B cell (primary cell): ENCODE data around the gene TUBA4A. TPM values are rescaled to one million over a fixed set of nuclear protein-coding genes. Genes with fewer than 3 reads are reported as not detected.
"Not testable (repeated sequence)": the region's sequence is repeated elsewhere in the genome, so short reads cannot be mapped to it uniquely, and the experiment has no call there.

Experiments used
- ATAC-seq: fragments of 200-7000 bp; cut with Tn5 transposase; one replicate; pipeline ENCODE4 v1.10.0; 2021; ENCODE audit warnings: low read depth, mild to moderate bottlenecking, moderate number of reproducible peaks, moderate library complexity
- CTCF ChIA-PET: fragments of 350-600 bp; sonication (Branson Sonifier 250); formaldehyde crosslinking; loops from one replicate; lab custom pipeline; 2021; ENCODE audit warnings: antibody characterized with exemption, inconsistent platforms; lab: Charles Lee
- POLR2A ChIA-PET: fragments of 350-600 bp; sonication (Branson Sonifier 250); formaldehyde crosslinking; loops from one replicate; lab custom pipeline; 2021; ENCODE audit warnings: antibody characterized with exemption; lab: Charles Lee
- DNase-seq: peaks from one replicate; pipeline ENCODE4 v3.0.0; 2013
- H2AFZ ChIP-seq: 2 replicates; pipeline ENCODE4 v1.6.1; 2012; ENCODE audit warnings: mild to moderate bottlenecking, low read depth, low read length; ENCODE audit not compliant: insufficient read depth, poor library complexity, severe bottlenecking
- H3K27ac ChIP-seq, 2 donors: 1 replicate in 1 of 2; 2 replicates in 1 of 2; pipeline ENCODE4 v1.5.1; 2012 to 2013; ENCODE audit warnings: low read length in 2 of 2, mild to moderate bottlenecking in 2 of 2, moderate library complexity in 1 of 2
- H3K27me3 ChIP-seq, 4 experiments: fragments of 200-600 bp in 1 of 4; sonication (generic) in 1 of 4; replicated peaks in 1 of 4; 1 replicate in 2 of 4; 2 replicates in 2 of 4; pipeline versions ENCODE4 v1.6.1 to v1.7.0; 2013 to 2016; ENCODE audit warnings: low read length in 3 of 4, mild to moderate bottlenecking in 2 of 4, mixed read lengths in 1 of 4, moderate library complexity in 1 of 4; ENCODE audit not compliant: insufficient read depth in 4 of 4, control insufficient read depth in 3 of 4; ENCODE audit errors: control extremely low read depth in 1 of 4
- H3K36me3 ChIP-seq, 2 experiments: replicated peaks in 1 of 2; 1 replicate in 1 of 2; 2 replicates in 1 of 2; pipeline versions ENCODE4 v1.6.1 to v1.7.1; 2013; ENCODE audit warnings: low read length in 1 of 2; ENCODE audit not compliant: insufficient read depth in 2 of 2, control insufficient read depth in 1 of 2; ENCODE audit errors: control extremely low read depth in 1 of 2, extremely low read depth in 1 of 2
- H3K4me1 ChIP-seq, 2 donors: fragments of 200-600 bp in 1 of 2; sonication (generic) in 1 of 2; 1 replicate in 1 of 2; 2 replicates in 1 of 2; pipeline versions ENCODE4 v1.5.1 to v1.6.1; 2013 to 2017; ENCODE audit warnings: low read length in 2 of 2; ENCODE audit not compliant: control insufficient read depth in 2 of 2, insufficient read depth in 2 of 2
- H3K4me2 ChIP-seq: replicated peaks from 2 replicates; pipeline ENCODE3; 2012; ENCODE audit warnings: mild to moderate bottlenecking, low read depth, low read length; ENCODE audit not compliant: poor library complexity, severe bottlenecking
- H3K4me3 ChIP-seq, 5 experiments: fragments of 200-600 bp in 1 of 5; sonication (generic) in 1 of 5; 1 replicate in 3 of 5; 2 replicates in 2 of 5; pipeline versions ENCODE4 v1.5.1 to v1.7.0; 2011 to 2016; ENCODE audit warnings: low read length in 4 of 5, mild to moderate bottlenecking in 4 of 5, low read depth in 2 of 5, control low read depth in 1 of 5, moderate library complexity in 1 of 5; ENCODE audit not compliant: insufficient read depth in 1 of 5; ENCODE audit errors: control extremely low read depth in 1 of 5, extremely low read depth in 1 of 5
- H3K79me2 ChIP-seq: fragments of 200-600 bp; sonication (generic); one replicate; pipeline ENCODE4 v1.6.0; 2016; ENCODE audit warnings: low read length; ENCODE audit not compliant: control insufficient read depth, insufficient read depth
- H3K9ac ChIP-seq: fragments of 200-600 bp; sonication (generic); 2 replicates; pipeline ENCODE4 v1.6.1; 2017; ENCODE audit warnings: mild to moderate bottlenecking, low read length, moderate library complexity
- H3K9me3 ChIP-seq, 3 donors: one replicate each; pipeline versions ENCODE4 v1.6.1 to v1.7.1; 2013; ENCODE audit warnings: low read length in 2 of 3; ENCODE audit not compliant: control insufficient read depth in 2 of 3, insufficient read depth in 1 of 3; ENCODE audit errors: control extremely low read depth in 1 of 3
- H4K20me1 ChIP-seq: 2 replicates; pipeline ENCODE4 v1.6.0; 2012; ENCODE audit warnings: mild to moderate bottlenecking, low read length; ENCODE audit not compliant: insufficient read depth, control insufficient read depth, poor library complexity, severe bottlenecking
- H3K27ac Mint-ChIP-seq: one replicate; pipeline ENCODE4 v1.8.0; 2021; ENCODE audit warnings: mixed read lengths
- H3K27me3 Mint-ChIP-seq: one replicate; pipeline ENCODE4 v1.8.0; 2021; ENCODE audit warnings: mixed read lengths
- H3K4me1 Mint-ChIP-seq: one replicate; pipeline ENCODE4 v1.8.0; 2021; ENCODE audit warnings: mixed read lengths
- H3K4me3 Mint-ChIP-seq: one replicate; pipeline ENCODE4 v1.8.0; 2021; ENCODE audit warnings: mixed read lengths
- H3K9me3 Mint-ChIP-seq: one replicate; pipeline ENCODE4 v1.8.0; 2022; ENCODE audit warnings: mixed read lengths; ENCODE audit not compliant: insufficient read depth
- CTCF ChIP-seq: fragments of 200-600 bp; IDR thresholded peaks from one replicate; pipeline ENCODE4 v1.8.0; 2022; ENCODE audit warnings: antibody characterized with exemption, mild to moderate bottlenecking
- EZH2 ChIP-seq: IDR thresholded peaks from 2 replicates; pipeline ENCODE4 v1.6.1; 2012; ENCODE audit warnings: borderline replicate concordance, low read depth, mild to moderate bottlenecking, moderate library complexity, low read length; ENCODE audit not compliant: insufficient read depth, poor library complexity, severe bottlenecking
- WGBS: methylation state at CpG from one replicate; pipeline ENCODE4 v1.1.5; 2013; ENCODE audit warnings: missing lambda C conversion rate; ENCODE audit not compliant: insufficient coverage; 5-methylcytosine and 5-hydroxymethylcytosine counted together
- intact Hi-C: fragments of 100-400 bp; cut with micrococcal nuclease; formaldehyde crosslinking; loops from one replicate; pipeline ENCODE4 v1.10.0; 2022
- polyA plus RNA-seq: library from polyadenylated mRNA; depleted of rRNA; stranded (reverse); fragments of >200 nt; gene quantifications from 2 replicates; pipeline ENCODE4 v1.2.3, GENCODE V29; 2012
- total RNA-seq, 2 donors: library from RNA; stranded (reverse); fragments of 120-200 nt in 1 of 2; gene quantifications; 1 replicate in 1 of 2; 2 replicates in 1 of 2; pipeline versions ENCODE4 v1.2.3 to v1.2.4, GENCODE V29; 2013 to 2022

TUBA4A gene
- total and polyA plus RNA-seq, 2 donors (not counting 1 experiment from before 2014, with no cell fraction given): 196 to 338 TPM

- no peaks in the 10 kb centered on the region for H3K4me1 Mint-ChIP-seq
- intact Hi-C loops: no loop called here
- DNase-seq (no peak), ATAC-seq (no peak)
- Histone ChIP-seq H3K4me1 (no peaks in the 10 kb centered on the region), H3K79me2 (no peaks in the 10 kb centered on the region), H3K4me2 (no peak overlapping the region), H3K9me3 (no peaks in the 10 kb centered on the region), H3K36me3 (no peaks in the 10 kb centered on the region), H3K4me3 (no peak overlapping the region), H3K9ac (no peak overlapping the region), H2AFZ (no peak overlapping the region), H3K27me3 (no peaks in the 10 kb centered on the region), H4K20me1 (no peaks in the 10 kb centered on the region), H3K27ac (no peak overlapping the region)
- H3K9me3 Mint-ChIP-seq: no peaks in the 10 kb centered on the region
- 54% methylated on average over 1 of the region's 5 CpGs for WGBS
- no peaks in the 10 kb centered on the region for H3K27me3 Mint-ChIP-seq
- no peak overlapping the region for H3K4me3 Mint-ChIP-seq
- ChIA-PET POLR2A (interaction anchor here (0.6 to 0.7 kb wide), 2 partner anchors 127 to 135 kb away, joined by 3 read pairs; partner anchors contain the start of gene DNPEP), CTCF (interaction anchor here (1.0 to 1.7 kb wide), 7 partner anchors 12 to 89 kb away, joined by 3 to 7 read pairs (median 3); no protein-coding TSS in a partner anchor)
- TF ChIP-seq CTCF (no peak), EZH2 (no peak)
- H3K27ac Mint-ChIP-seq: no peak overlapping the region
Measured at GRCh38 chr2:219261024-219261855, 7.5 kb upstream of the TUBA4A start.

DNA sequence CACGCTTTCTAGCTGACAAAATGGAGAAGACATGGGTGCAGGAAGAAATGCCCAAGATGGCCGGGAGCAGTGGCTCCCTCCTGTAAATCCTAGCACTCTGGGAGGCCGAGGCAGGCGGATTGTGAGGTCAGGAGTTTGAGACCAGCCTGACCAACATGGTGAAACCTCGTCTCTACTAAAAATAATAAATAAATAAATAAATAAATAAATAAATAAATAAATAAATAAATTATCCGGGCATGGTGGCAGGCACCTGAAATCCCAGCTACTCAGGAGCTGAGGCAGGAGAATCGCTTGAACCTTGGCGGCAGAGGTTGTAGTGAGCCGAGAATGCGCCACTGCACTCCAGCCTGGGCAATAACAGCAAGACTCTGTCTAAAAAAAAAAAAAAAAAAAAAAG is 5.2 kb upstream of the TUBA4A start:
- H3K27me3 ChIP-seq, H3K79me2 ChIP-seq, H3K4me1 ChIP-seq, H3K4me3 Mint-ChIP-seq, H3K4me2 ChIP-seq, H4K20me1 ChIP-seq, H3K9me3 Mint-ChIP-seq, H3K27ac Mint-ChIP-seq, H3K4me3 ChIP-seq, intact Hi-C loops, H3K27me3 Mint-ChIP-seq, H3K9ac ChIP-seq, H2AFZ ChIP-seq, H3K36me3 ChIP-seq, DNase-seq, H3K27ac ChIP-seq, ATAC-seq, H3K9me3 ChIP-seq: not testable (repeated sequence)
- CTCF ChIA-PET: interaction anchor here (0.8 to 7.6 kb wide), 4 partner anchors 14 to 36 kb away, joined by 3 to 97 read pairs (median 6); partner anchors contain the start of genes DNAJB2, GLB1L and STK16
- H3K4me1 Mint-ChIP-seq: peaks cover 10% of the 10 kb centered on the region
- 97% methylated on average over 4 of the region's 10 CpGs for WGBS
- POLR2A ChIA-PET: interaction anchor here (1.3 kb wide), 1 partner anchor 10 kb away, joined by 8 read pairs; no protein-coding TSS in a partner anchor
